OCI-LY1 (cell line): ENCODE measurements around the gene UNC13C.

Experiments
- EZH2 ChIP-seq: fragments of 200-600 bp; sonication (generic), shearing (Covaris generic); IDR thresholded peaks from 2 replicates; pipeline ENCODE4 v1.8.0; 2017; ENCODE audit warnings: borderline replicate concordance, mixed run types, mild to moderate bottlenecking, antibody characterized with exemption, low read length, moderate library complexity, mixed read lengths
- TF ChIP-seq, protein P1 (sequence below): fragments of 200-600 bp; sonication (generic), shearing (Covaris generic); IDR thresholded peaks from 2 replicates; pipeline ENCODE4 v1.5.1; 2017; ENCODE audit warnings: mild to moderate bottlenecking, antibody characterized with exemption, low read length, moderate library complexity, mixed read lengths

DNA sequence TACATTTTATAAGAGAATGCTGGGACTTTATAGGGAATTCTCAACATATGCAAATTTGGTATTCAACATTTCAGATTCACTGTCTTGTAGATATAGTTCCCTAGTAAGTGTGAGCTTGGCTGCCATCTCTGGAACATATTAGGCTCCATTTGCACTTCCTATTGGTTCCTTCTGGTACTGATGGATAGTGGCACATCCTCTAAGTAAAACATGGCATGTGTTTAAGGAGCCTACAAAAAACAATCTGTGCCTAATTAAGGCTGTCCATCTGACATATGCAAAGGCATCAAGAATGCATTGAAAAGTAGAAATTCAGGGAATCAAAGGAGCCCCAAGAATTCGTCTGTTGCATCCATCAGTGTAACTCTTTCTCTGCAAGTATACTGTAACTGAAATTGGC, 344.1 kb downstream of the UNC13C start:
- TF ChIP-seq, protein P1, sequence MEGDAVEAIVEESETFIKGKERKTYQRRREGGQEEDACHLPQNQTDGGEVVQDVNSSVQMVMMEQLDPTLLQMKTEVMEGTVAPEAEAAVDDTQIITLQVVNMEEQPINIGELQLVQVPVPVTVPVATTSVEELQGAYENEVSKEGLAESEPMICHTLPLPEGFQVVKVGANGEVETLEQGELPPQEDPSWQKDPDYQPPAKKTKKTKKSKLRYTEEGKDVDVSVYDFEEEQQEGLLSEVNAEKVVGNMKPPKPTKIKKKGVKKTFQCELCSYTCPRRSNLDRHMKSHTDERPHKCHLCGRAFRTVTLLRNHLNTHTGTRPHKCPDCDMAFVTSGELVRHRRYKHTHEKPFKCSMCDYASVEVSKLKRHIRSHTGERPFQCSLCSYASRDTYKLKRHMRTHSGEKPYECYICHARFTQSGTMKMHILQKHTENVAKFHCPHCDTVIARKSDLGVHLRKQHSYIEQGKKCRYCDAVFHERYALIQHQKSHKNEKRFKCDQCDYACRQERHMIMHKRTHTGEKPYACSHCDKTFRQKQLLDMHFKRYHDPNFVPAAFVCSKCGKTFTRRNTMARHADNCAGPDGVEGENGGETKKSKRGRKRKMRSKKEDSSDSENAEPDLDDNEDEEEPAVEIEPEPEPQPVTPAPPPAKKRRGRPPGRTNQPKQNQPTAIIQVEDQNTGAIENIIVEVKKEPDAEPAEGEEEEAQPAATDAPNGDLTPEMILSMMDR = no peak
- no peak for TF ChIP-seq EZH2
